Astrocyte (in vitro differentiated cells and primary cell): ENCODE data around the gene THSD8. TPM values are rescaled to one million over a fixed set of nuclear protein-coding genes. Genes with fewer than 3 reads are reported as not detected.

Experiments used
- DNase-seq: peaks from one replicate; pipeline ENCODE4 v3.0.0-alpha.2; 2010; ENCODE audit warnings: low read depth
- FAIRE-seq: peaks from 2 replicates; lab custom pipeline; 2011; peaks lifted over from hg19 to GRCh38; lab: Jason Lieb, UNC
- H2AFZ ChIP-seq: 2 replicates; pipeline ENCODE4 v1.6.0; 2012; ENCODE audit warnings: low read depth, low read length, inconsistent platforms
- H3K27ac ChIP-seq: 2 replicates; pipeline ENCODE4 v1.5.1; 2011; ENCODE audit warnings: low read depth, low read length, inconsistent platforms
- H3K27me3 ChIP-seq: 2 replicates; pipeline ENCODE4 v1.6.0; 2011; ENCODE audit warnings: low read length, inconsistent platforms; ENCODE audit not compliant: insufficient read depth
- H3K36me3 ChIP-seq: 2 replicates; pipeline ENCODE4 v1.5.1; 2011; ENCODE audit warnings: low read length, inconsistent platforms; ENCODE audit not compliant: insufficient read depth
- H3K4me1 ChIP-seq: 2 replicates; pipeline ENCODE4 v1.5.1; 2011; ENCODE audit warnings: low read length, inconsistent platforms; ENCODE audit not compliant: insufficient read depth
- H3K4me2 ChIP-seq: 2 replicates; pipeline ENCODE4 v1.6.0; 2012; ENCODE audit warnings: low read length, inconsistent platforms
- H3K4me3 ChIP-seq: 2 replicates; pipeline ENCODE4 v1.5.1; 2011; ENCODE audit warnings: low read depth, mild to moderate bottlenecking, low read length, inconsistent platforms; ENCODE audit not compliant: insufficient read depth
- H3K79me2 ChIP-seq: 2 replicates; pipeline ENCODE4 v1.6.0; 2012; ENCODE audit warnings: mild to moderate bottlenecking, low read length, inconsistent platforms; ENCODE audit not compliant: insufficient read depth
- H3K9ac ChIP-seq: 2 replicates; pipeline ENCODE4 v1.6.0; 2012; ENCODE audit warnings: mild to moderate bottlenecking, low read length, inconsistent platforms
- H3K9me3 ChIP-seq: 2 replicates; pipeline ENCODE4 v1.5.1; 2012; ENCODE audit warnings: low read depth, mild to moderate bottlenecking, low read length, inconsistent platforms; ENCODE audit not compliant: insufficient read depth
- H4K20me1 ChIP-seq: 2 replicates; pipeline ENCODE4 v1.6.0; 2012; ENCODE audit warnings: low read length, inconsistent platforms; ENCODE audit not compliant: insufficient read depth
- H3K27ac Mint-ChIP-seq: one replicate; pipeline ENCODE4 v1.8.0; 2021; ENCODE audit warnings: mild to moderate bottlenecking, mixed read lengths; ENCODE audit not compliant: unreplicated experiment
- H3K27me3 Mint-ChIP-seq: one replicate; pipeline ENCODE4 v1.8.0; 2021; ENCODE audit warnings: low read depth, mixed read lengths; ENCODE audit not compliant: unreplicated experiment
- H3K36me3 Mint-ChIP-seq: one replicate; pipeline ENCODE4 v1.8.0; 2021; ENCODE audit warnings: low read depth, mixed read lengths; ENCODE audit not compliant: unreplicated experiment
- H3K4me1 Mint-ChIP-seq: one replicate; pipeline ENCODE4 v1.8.0; 2021; ENCODE audit warnings: low read depth, mixed read lengths; ENCODE audit not compliant: unreplicated experiment
- H3K4me3 Mint-ChIP-seq: one replicate; pipeline ENCODE4 v1.8.0; 2021; ENCODE audit warnings: mild to moderate bottlenecking, moderate library complexity, mixed read lengths; ENCODE audit not compliant: unreplicated experiment
- H3K9me3 Mint-ChIP-seq: one replicate; pipeline ENCODE4 v1.8.0; 2021; ENCODE audit warnings: mild to moderate bottlenecking, mixed read lengths; ENCODE audit not compliant: unreplicated experiment
- CTCF ChIP-seq: IDR thresholded peaks from 2 replicates; pipeline ENCODE4 v1.5.1; 2011; ENCODE audit warnings: low read depth, mild to moderate bottlenecking, inconsistent platforms, low read length, moderate library complexity; ENCODE audit not compliant: insufficient read depth
- EZH2 ChIP-seq: IDR thresholded peaks from 2 replicates; pipeline ENCODE4 v1.6.1; 2012; ENCODE audit warnings: mild to moderate bottlenecking, low read length, inconsistent platforms; ENCODE audit not compliant: insufficient read depth
- total RNA-seq: library from RNA; stranded (reverse); gene quantifications from 2 replicates; pipeline ENCODE4 v1.2.1, GENCODE V29; 2021

THSD8 gene
- total RNA-seq, 1 donor from 2014 or later, result 3.6 TPM

DNA sequence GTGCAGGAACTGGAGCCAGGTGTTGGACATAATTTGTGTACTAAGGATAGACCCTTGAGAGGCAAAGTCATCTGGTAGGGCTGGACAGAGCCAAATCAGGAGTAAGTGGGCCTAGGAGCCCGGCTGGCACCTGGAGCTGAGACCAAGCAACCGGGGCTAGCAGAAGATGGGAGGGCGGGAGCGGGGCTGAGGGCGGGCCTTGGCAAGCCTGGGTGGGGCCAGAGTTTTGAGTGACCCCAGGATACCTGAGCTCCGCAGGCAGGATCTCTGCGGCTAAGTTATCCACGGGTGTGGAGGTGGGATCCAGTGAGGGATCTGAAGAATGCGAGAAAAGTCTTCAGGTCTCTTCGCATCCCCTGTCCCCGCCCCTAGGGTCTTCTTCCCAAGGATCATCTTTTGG, 34.7 kb upstream of the THSD8 start:
- H3K9me3 Mint-ChIP-seq, result no peaks in the 10 kb centered on the region
- Histone ChIP-seq H3K36me3 (no peaks in the 10 kb centered on the region), H3K4me2 (no peak overlapping the region), H3K27me3 (no peaks in the 10 kb centered on the region), H3K9me3 (no peaks in the 10 kb centered on the region), H3K9ac (no peak overlapping the region), H3K79me2 (no peaks in the 10 kb centered on the region), H2AFZ (no peak overlapping the region), H4K20me1 (no peaks in the 10 kb centered on the region), H3K4me1 (no peaks in the 10 kb centered on the region), H3K27ac (no peak overlapping the region), H3K4me3 (no peak overlapping the region)
- peaks cover 5% of the 10 kb centered on the region for H3K27me3 Mint-ChIP-seq
- peak overlapping the region; percentile 18 for H3K27ac Mint-ChIP-seq
- H3K4me3 Mint-ChIP-seq, result peak overlapping the region; percentile 72
- TF ChIP-seq EZH2 (no peak), CTCF (no peak)
- no peak for DNase-seq
- no peaks in the 10 kb centered on the region for H3K4me1 Mint-ChIP-seq
- FAIRE-seq, result no peak
- H3K36me3 Mint-ChIP-seq, result peaks cover 26% of the 10 kb centered on the region

- FAIRE-seq (no peak), DNase-seq (no peak)
- peaks cover 26% of the 10 kb centered on the region for H3K36me3 Mint-ChIP-seq
- Histone ChIP-seq H3K36me3 (no peaks in the 10 kb centered on the region), H3K27ac (no peak overlapping the region), H3K4me3 (no peak overlapping the region), H3K9me3 (no peaks in the 10 kb centered on the region), H3K27me3 (no peaks in the 10 kb centered on the region), H3K4me1 (no peaks in the 10 kb centered on the region), H3K9ac (no peak overlapping the region), H2AFZ (no peak overlapping the region), H3K4me2 (no peak overlapping the region), H4K20me1 (no peaks in the 10 kb centered on the region), H3K79me2 (no peaks in the 10 kb centered on the region)
- H3K4me3 Mint-ChIP-seq, result no peak overlapping the region
- no peak overlapping the region for H3K27ac Mint-ChIP-seq
- no peaks in the 10 kb centered on the region for H3K9me3 Mint-ChIP-seq
- TF ChIP-seq CTCF (no peak), EZH2 (no peak)
- no peaks in the 10 kb centered on the region for H3K4me1 Mint-ChIP-seq
- H3K27me3 Mint-ChIP-seq, result peaks cover 5% of the 10 kb centered on the region
Measured at GRCh38 chr19:12767666-12768065, 34.2 kb upstream of the THSD8 start.

- Histone ChIP-seq H4K20me1 (no peaks in the 10 kb centered on the region), H2AFZ (no peak overlapping the region), H3K9me3 (no peaks in the 10 kb centered on the region), H3K4me3 (no peak overlapping the region), H3K9ac (no peak overlapping the region), H3K36me3 (no peaks in the 10 kb centered on the region), H3K79me2 (no peaks in the 10 kb centered on the region), H3K27ac (no peak overlapping the region), H3K4me2 (no peak overlapping the region), H3K4me1 (no peaks in the 10 kb centered on the region), H3K27me3 (no peaks in the 10 kb centered on the region)
- Mint-ChIP-seq H3K27ac (no peak overlapping the region), H3K4me3 (no peak overlapping the region), H3K4me1 (peaks cover 9% of the 10 kb centered on the region), H3K36me3 (peaks cover 17% of the 10 kb centered on the region), H3K9me3 (no peaks in the 10 kb centered on the region), H3K27me3 (peaks cover 5% of the 10 kb centered on the region)
- DNase-seq (no peak), FAIRE-seq (no peak)
- no peak for TF ChIP-seq CTCF
- TF ChIP-seq EZH2, result no peak
Measured at GRCh38 chr19:12769689-12770088, 32.2 kb upstream of the THSD8 start.
